Measurements from ENCODE around the gene ATL1. TPM values are rescaled to one million over a fixed set of nuclear protein-coding genes. Genes with fewer than 3 reads are reported as not detected.

ATL1 gene
- total RNA-seq, 1 donor from 2014 or later = 5.9 TPM

- TF ChIP-seq CTCF (IDR thresholded peaks at IDR 0.05) = no peak
- no peaks in the 10 kb centered on the region for H3K27me3 ChIP-seq
- ATAC-seq (no peak), DNase-seq (no peak)
- no peak overlapping the region for H3K4me3 ChIP-seq
- H3K4me1 ChIP-seq = no peaks in the 10 kb centered on the region
- H3K36me3 ChIP-seq = no peaks in the 10 kb centered on the region
- H3K27ac ChIP-seq = no peak overlapping the region
- intact Hi-C loops (cut with DNase I) = no loop called here
- H3K9me3 ChIP-seq = no peaks in the 10 kb centered on the region
Measured at GRCh38 chr14:50647282-50647681, 87.3 kb downstream of the ATL1 start.

GRCh38 chr14:50647753-50648152 lies 87.8 kb downstream of the ATL1 start:
- H3K36me3 ChIP-seq = no peaks in the 10 kb centered on the region
- intact Hi-C loops (cut with DNase I) = no loop called here
- H3K9me3 ChIP-seq = no peaks in the 10 kb centered on the region
- no peak for ATAC-seq
- no peak overlapping the region for H3K4me3 ChIP-seq
- H3K27ac ChIP-seq = no peak overlapping the region
- no peaks in the 10 kb centered on the region for H3K4me1 ChIP-seq
- no peak for TF ChIP-seq CTCF (IDR thresholded peaks at IDR 0.05)
- no peak for DNase-seq
- no peaks in the 10 kb centered on the region for H3K27me3 ChIP-seq

GRCh38 chr14:50649691-50650090 lies 89.7 kb downstream of the ATL1 start:
- Histone ChIP-seq H3K27me3 (no peaks in the 10 kb centered on the region), H3K4me3 (no peak overlapping the region), H3K9me3 (no peaks in the 10 kb centered on the region), H3K36me3 (no peaks in the 10 kb centered on the region), H3K27ac (no peak overlapping the region), H3K4me1 (no peaks in the 10 kb centered on the region)
- intact Hi-C loops (cut with DNase I) = no loop called here
- no peak for DNase-seq
- TF ChIP-seq CTCF (IDR thresholded peaks at IDR 0.05) = no peak
- ATAC-seq = no peak

GRCh38 chr14:50656776-50657175 lies 96.8 kb downstream of the ATL1 start:
- H3K27me3 ChIP-seq = no peaks in the 10 kb centered on the region
- no peak overlapping the region for H3K4me3 ChIP-seq
- H3K36me3 ChIP-seq = peaks cover 4% of the 10 kb centered on the region
- H3K4me1 ChIP-seq = peaks cover 25% of the 10 kb centered on the region
- H3K27ac ChIP-seq = no peak overlapping the region
- TF ChIP-seq CTCF (IDR thresholded peaks at IDR 0.05) = no peak
- DNase-seq (no peak), ATAC-seq (no peak)
- intact Hi-C loops (cut with DNase I) = no loop called here
- H3K9me3 ChIP-seq = no peaks in the 10 kb centered on the region

- peak overlapping the region; percentile 4 for H3K4me3 ChIP-seq
Measured at GRCh38 chr14:50657753-50658152, 97.8 kb downstream of the ATL1 start.

More at GRCh38 chr14:50657753-50658152, 97.8 kb downstream of the ATL1 start:
- ATAC-seq = no peak
- Histone ChIP-seq H3K4me1 (peaks cover 25% of the 10 kb centered on the region), H3K27me3 (no peaks in the 10 kb centered on the region), H3K36me3 (peaks cover 4% of the 10 kb centered on the region), H3K27ac (peak overlapping the region; percentile 52), H3K9me3 (no peaks in the 10 kb centered on the region)
- DNase-seq = no peak
- intact Hi-C loops (cut with DNase I) = no loop called here
- no peak for TF ChIP-seq CTCF (IDR thresholded peaks at IDR 0.05)

Measured in upper lobe of right lung (tissue), 1 donor.